IMR-90 (cell line): ENCODE measurements around the gene PPM1A. TPM values are rescaled to one million over a fixed set of nuclear protein-coding genes. Genes with fewer than 3 reads are reported as not detected.

Experiments
- ATAC-seq: fragments of 200-7000 bp; cut with Tn5 transposase; 2 replicates; pipeline ENCODE4 v1.9.1; 2020; ENCODE audit warnings: low read depth, mild to moderate bottlenecking, moderate library complexity
- BruUV-seq: library from RNA; stranded (reverse); fragments of 400-500 nt; replicated peaks from 2 replicates; lab custom pipeline; 2021; lab: Mats Ljungman, UMichigan
- CTCF ChIA-PET: fragments of 300-600 bp; formaldehyde crosslinking; extraction: SDS; loops from one replicate; lab custom pipeline; 2021; ENCODE audit warnings: antibody characterized with exemption; lab: Yijun Ruan, JAX
- POLR2A ChIA-PET: fragments of 300-600 bp; sonication (Branson Sonifier 250); formaldehyde crosslinking; loops from one replicate; lab custom pipeline; 2022; ENCODE audit warnings: antibody characterized with exemption; ENCODE audit not compliant: unreplicated experiment; lab: Charles Lee
- DNase-seq: peaks from one replicate; pipeline ENCODE4 v3.0.0; 2013
- H2AFZ ChIP-seq: replicated peaks from 2 replicates; pipeline ENCODE3; 2013; ENCODE audit warnings: low read length, mild to moderate bottlenecking; ENCODE audit not compliant: poor library complexity
- H2AK5ac ChIP-seq: 2 replicates; pipeline ENCODE4 v1.6.1; 2013; ENCODE audit warnings: low read depth, low read length, inconsistent platforms
- H2AK9ac ChIP-seq: replicated peaks from 2 replicates; pipeline ENCODE3; 2013; ENCODE audit warnings: mild to moderate bottlenecking, low read depth, low read length, moderate library complexity; ENCODE audit not compliant: poor library complexity
- H2BK120ac ChIP-seq: 2 replicates; pipeline ENCODE4 v1.6.1; 2013; ENCODE audit warnings: low read depth, low read length, inconsistent platforms
- H2BK15ac ChIP-seq: 3 replicates; pipeline ENCODE4 v1.6.1; 2013; ENCODE audit warnings: low read depth, low read length, inconsistent platforms
- H2BK20ac ChIP-seq: 2 replicates; pipeline ENCODE4 v1.6.1; 2013; ENCODE audit warnings: low read depth, mild to moderate bottlenecking, inconsistent platforms, low read length, moderate library complexity
- H2BK5ac ChIP-seq: 2 replicates; pipeline ENCODE4 v1.6.1; 2013; ENCODE audit warnings: mild to moderate bottlenecking, low read depth, low read length, inconsistent platforms; ENCODE audit not compliant: poor library complexity, severe bottlenecking
- H3K14ac ChIP-seq: replicated peaks from 2 replicates; pipeline ENCODE4 v1.6.1; 2013; ENCODE audit warnings: low read depth, low read length, inconsistent platforms
- H3K18ac ChIP-seq: 2 replicates; pipeline ENCODE4 v1.6.1; 2013; ENCODE audit warnings: low read depth, low read length, control low read depth
- H3K23ac ChIP-seq: 2 replicates; pipeline ENCODE4 v1.6.1; 2013; ENCODE audit warnings: low read depth, low read length, inconsistent platforms
- H3K27ac ChIP-seq: 2 replicates; pipeline ENCODE4 v1.5.1; 2013; ENCODE audit warnings: mild to moderate bottlenecking, control low read depth, low read length; ENCODE audit not compliant: insufficient read depth
- H3K27me3 ChIP-seq: 2 replicates; pipeline ENCODE4 v1.6.1; 2013; ENCODE audit warnings: low read length; ENCODE audit not compliant: control insufficient read depth, insufficient read depth
- H3K36me3 ChIP-seq: 2 replicates; pipeline ENCODE4 v1.6.1; 2013; ENCODE audit warnings: low read length, mixed read lengths; ENCODE audit not compliant: control insufficient read depth, insufficient read depth
- H3K4ac ChIP-seq: 2 replicates; pipeline ENCODE4 v1.6.1; 2013; ENCODE audit warnings: low read depth, low read length, inconsistent platforms
- H3K4me1 ChIP-seq: 2 replicates; pipeline ENCODE4 v1.6.1; 2013; ENCODE audit warnings: low read length, mixed read lengths; ENCODE audit not compliant: control insufficient read depth, insufficient read depth
- H3K4me2 ChIP-seq: 2 replicates; pipeline ENCODE4 v1.6.1; 2013; ENCODE audit warnings: low read depth, mild to moderate bottlenecking, control low read depth, low read length, moderate library complexity
- H3K4me3 ChIP-seq: 2 replicates; pipeline ENCODE4 v1.5.1; 2013; ENCODE audit warnings: low read depth, mild to moderate bottlenecking, control low read depth, low read length, moderate library complexity; ENCODE audit not compliant: insufficient read depth
- H3K56ac ChIP-seq: 2 replicates; pipeline ENCODE4 v1.6.1; 2013; ENCODE audit warnings: low read length, inconsistent platforms; ENCODE audit not compliant: insufficient read depth; ENCODE audit errors: extremely low read depth
- H3K79me1 ChIP-seq, 2 experiments: 2 replicates each; pipeline ENCODE4 v1.6.1; 2013; ENCODE audit warnings: low read length in 2 of 2, inconsistent platforms in 1 of 2, low read depth in 1 of 2
- H3K9ac ChIP-seq: 2 replicates; pipeline ENCODE4 v1.6.1; 2013; ENCODE audit warnings: low read depth, low read length, control low read depth
- H3K9me1 ChIP-seq: 2 replicates; pipeline ENCODE4 v1.6.1; 2013; ENCODE audit warnings: low read length, inconsistent platforms; ENCODE audit not compliant: insufficient read depth
- H3K9me3 ChIP-seq: 2 replicates; pipeline ENCODE4 v1.6.1; 2013; ENCODE audit warnings: low read length; ENCODE audit not compliant: control insufficient read depth, insufficient read depth
- H4K20me1 ChIP-seq: 2 replicates; pipeline ENCODE4 v1.6.1; 2013; ENCODE audit warnings: low read length, inconsistent platforms; ENCODE audit not compliant: insufficient read depth
- H4K5ac ChIP-seq: 2 replicates; pipeline ENCODE4 v1.6.1; 2013; ENCODE audit warnings: mild to moderate bottlenecking, low read depth, low read length, control low read depth
- H4K8ac ChIP-seq, 2 experiments: 2 replicates each; pipeline ENCODE4 v1.6.1; 2013; ENCODE audit warnings: low read depth in 2 of 2, low read length in 2 of 2, control low read depth in 1 of 2, inconsistent platforms in 1 of 2
- H4K91ac ChIP-seq: 2 replicates; pipeline ENCODE4 v1.6.1; 2013; ENCODE audit warnings: low read depth, low read length, inconsistent platforms; ENCODE audit not compliant: insufficient read depth
- CHD1 ChIP-seq: IDR thresholded peaks from 2 replicates; pipeline ENCODE4 v1.6.1; 2012; ENCODE audit warnings: low read depth, low read length, improper control_type of control experiment
- CTCF ChIP-seq: conservative IDR thresholded peaks from 2 replicates; pipeline ENCODE4 v1.5.1; 2012; ENCODE audit warnings: mild to moderate bottlenecking, low read depth, low read length, improper control_type of control experiment
- FOS ChIP-seq: fragments of 150-350 bp; IDR thresholded peaks from 2 replicates; pipeline ENCODE4 v1.6.1; 2016; ENCODE audit warnings: low read depth, low read length
- RCOR1 ChIP-seq: IDR thresholded peaks from 2 replicates; pipeline ENCODE4 v1.6.1; 2012; ENCODE audit warnings: mild to moderate bottlenecking, low read length, improper control_type of control experiment; ENCODE audit not compliant: insufficient replicate concordance
- USF2 ChIP-seq: fragments of 150-350 bp; IDR thresholded peaks from 2 replicates; pipeline ENCODE4 v1.6.1; 2017; ENCODE audit warnings: mild to moderate bottlenecking, antibody characterized with exemption, low read length, low read depth
- WGBS, 2 experiments: methylation state at CpG; one replicate each; pipeline versions ENCODE4 v1.1.5 to v1.1.7; 2013; ENCODE audit warnings: missing lambda C conversion rate in 2 of 2; ENCODE audit not compliant: insufficient read length in 1 of 2; ENCODE audit errors: extremely low coverage in 2 of 2; 5-methylcytosine and 5-hydroxymethylcytosine counted together
- dilution Hi-C: fragments of 300-500 bp; cut with HindIII; formaldehyde crosslinking; loops from one replicate; pipeline ENCODE4 v1.14.3; 2018; ENCODE audit warnings: low sequenced_read_pairs; ENCODE audit not compliant: unreplicated experiment
- in situ Hi-C: fragments of 300-500 bp; cut with MboI; formaldehyde crosslinking; loops from 3 replicates; pipeline ENCODE4 v1.14.3; 2019; ENCODE audit warnings: low sequenced_read_pairs, inconsistent platforms, mixed read lengths
- intact Hi-C: fragments of 100-400 bp; cut with micrococcal nuclease; formaldehyde crosslinking; loops from 2 replicates; pipeline ENCODE4 v1.10.0; 2022
- polyA plus RNA-seq, 3 experiments: library from polyadenylated mRNA; depleted of rRNA; stranded (reverse); fragments of >200 nt; gene quantifications; 2 replicates each; pipeline ENCODE4 v1.2.3, GENCODE V29; 2012; ENCODE audit warnings: low replicate concordance in 1 of 3
- total RNA-seq: library from RNA; depleted of rRNA; stranded (reverse); fragments of >200 nt; gene quantifications from 2 replicates; pipeline ENCODE4 v1.2.3, GENCODE V29; 2012

Gene PPM1A
- total and polyA plus RNA-seq, 2 of the 4 experiments (the other 2 are of a cell fraction), result 14.3 to 15.1 TPM

- Histone ChIP-seq H3K9me3 (no peaks in the 10 kb centered on the region), H3K4ac (no peak overlapping the region), H3K36me3 (no peaks in the 10 kb centered on the region), H3K4me3 (no peak overlapping the region), H4K20me1 (no peaks in the 10 kb centered on the region), H3K23ac (no peak overlapping the region), H4K8ac (no peak overlapping the region), H2AK9ac (no peak overlapping the region), H3K14ac (no peak overlapping the region), H3K27ac (no peak overlapping the region), H4K5ac (no peak overlapping the region), H3K4me1 (no peaks in the 10 kb centered on the region), H2AK5ac (no peak overlapping the region), H3K9ac (no peak overlapping the region), H2BK15ac (no peak overlapping the region), H2AFZ (no peak overlapping the region), H3K56ac (no peak overlapping the region), H2BK20ac (no peak overlapping the region), H3K79me1 (no peaks in the 10 kb centered on the region), H2BK120ac (no peak overlapping the region), H3K9me1 (no peaks in the 10 kb centered on the region), H3K27me3 (no peaks in the 10 kb centered on the region), H2BK5ac (no peak overlapping the region), H4K91ac (no peak overlapping the region), H3K18ac (no peak overlapping the region), H3K4me2 (no peak overlapping the region)
- no CpG with 5 or more reads among the region's 1 CpG for WGBS, 2 experiments
- DNase-seq (no peak), ATAC-seq (no peak)
- in situ Hi-C loops, result no loop called here
- no TSS peak for BruUV-seq
- POLR2A ChIA-PET, result no interaction called here
- TF ChIP-seq RCOR1 (no peak), CHD1 (no peak), CTCF (no peak), FOS (no peak), USF2 (no peak)
- intact Hi-C loops, result no loop called here
- CTCF ChIA-PET, result no interaction called here
- dilution Hi-C loops, result no loop called here
These were observed 16.8 kb upstream of the PPM1A start for GRCh38 chr14:60232185-60232584.
